NCI-H748 treated with DMSO at 0.1 percent for 48 hours (cell line): ENCODE measurements around the gene TENM4.
"Not testable (repeated sequence)": the region's sequence is repeated elsewhere in the genome, so short reads cannot be mapped to it uniquely, and the experiment has no call there.

Experiments used
- DNase-seq: peaks from one replicate; lab custom pipeline; 2025; lab: John Stamatoyannopoulos, UW

TENM4 gene

DNA sequence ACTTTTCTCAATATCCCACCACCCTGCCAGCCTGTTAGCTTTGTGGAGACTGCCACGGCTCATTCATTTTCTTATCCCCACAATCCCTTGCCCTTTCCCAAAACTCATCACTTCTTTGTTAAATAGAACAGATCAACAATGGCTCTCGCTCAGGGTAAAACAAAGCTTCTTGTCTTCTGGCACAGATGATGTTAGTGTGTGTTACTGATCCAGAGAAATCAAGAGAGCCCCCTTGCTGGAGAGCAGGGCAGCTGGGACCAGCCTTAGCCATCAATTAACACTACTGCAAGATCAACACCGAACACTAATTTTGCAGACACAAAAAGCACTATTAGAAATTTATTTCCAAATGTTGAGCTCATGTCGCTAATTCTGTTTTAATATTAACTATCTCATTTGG is 420.9 kb downstream of the TENM4 start:
- DNase-seq: no peak

DNA sequence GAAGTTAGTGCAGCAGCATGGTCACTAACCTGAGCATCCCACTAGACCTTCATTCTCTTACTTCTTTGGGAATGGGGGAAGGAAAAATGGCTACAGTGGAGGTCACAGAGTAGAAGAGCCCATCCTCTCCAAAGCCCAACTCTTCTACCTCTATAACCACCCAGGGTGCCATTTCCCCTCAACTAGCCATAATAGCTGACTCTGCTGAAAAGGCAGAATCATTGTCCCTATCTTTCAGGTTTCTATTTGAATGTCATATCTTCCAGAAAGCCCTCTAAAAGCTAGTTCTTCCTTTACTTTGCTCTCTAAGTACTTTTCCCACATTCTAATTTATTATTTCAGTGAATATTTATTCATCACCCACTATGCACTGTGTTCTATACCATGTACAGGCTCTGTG is 421.6 kb downstream of the TENM4 start:
- no peak for DNase-seq

DNA sequence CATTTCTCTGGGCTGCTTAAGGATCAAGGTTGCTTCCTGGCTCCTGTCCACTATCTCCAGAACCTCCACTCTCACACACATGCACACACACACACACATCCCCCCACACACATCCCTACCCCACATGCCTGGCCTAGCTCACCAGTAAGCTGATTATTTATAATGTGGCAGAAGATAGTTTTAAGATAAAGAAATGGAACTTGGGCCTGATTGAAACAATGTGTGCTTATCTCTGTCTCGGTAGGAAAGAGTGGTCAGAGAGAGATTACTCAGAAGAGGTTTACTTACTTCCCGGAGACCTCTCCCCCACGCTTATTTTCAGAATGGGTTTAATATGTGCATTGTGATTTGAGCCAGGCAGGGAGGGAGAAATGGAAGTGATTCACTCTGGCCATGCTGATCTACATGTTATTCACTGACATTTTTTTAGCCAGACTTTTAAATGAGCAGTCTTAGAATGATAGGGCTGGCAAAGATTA is 422.4 kb downstream of the TENM4 start:
- DNase-seq: no peak

DNA sequence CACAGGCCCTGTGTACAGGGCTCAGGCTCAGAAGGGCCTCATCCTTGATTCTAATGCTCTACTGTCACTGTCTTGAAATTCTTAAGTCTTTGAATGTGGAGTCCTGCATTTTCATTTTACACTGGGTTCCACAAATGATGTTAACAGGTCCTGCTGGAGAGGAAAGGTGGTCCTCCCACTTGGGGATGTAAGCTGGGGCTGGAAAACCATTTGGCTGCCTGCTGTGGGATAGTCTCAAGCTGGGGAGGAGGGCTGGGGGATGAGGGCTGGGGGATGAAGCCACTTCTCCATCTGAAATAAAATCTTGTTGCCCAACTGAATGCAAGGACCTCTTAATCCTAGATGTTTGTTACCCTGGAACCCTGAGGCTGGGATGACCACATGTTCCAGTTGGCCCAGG is 423.0 kb downstream of the TENM4 start:
- DNase-seq: no peak

DNA sequence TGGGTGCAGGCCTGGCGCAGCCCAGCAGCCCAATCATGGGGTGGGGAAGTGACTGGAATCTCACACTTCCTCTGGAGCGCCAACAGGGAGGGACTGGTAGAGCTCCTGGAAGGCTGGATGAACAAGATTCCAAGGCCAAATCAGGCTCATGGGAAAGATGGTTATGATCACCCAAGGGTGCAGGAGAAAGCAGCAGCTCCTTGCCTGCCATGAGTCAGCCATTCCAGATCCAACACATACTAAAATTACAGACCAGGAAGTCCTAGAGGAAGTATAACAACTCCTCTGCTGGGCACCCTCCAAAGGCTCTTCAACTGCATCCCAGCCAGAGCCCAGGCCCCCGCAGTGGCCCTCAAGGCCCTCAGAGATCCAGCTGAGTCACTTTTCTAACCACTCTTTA is 427.3 kb downstream of the TENM4 start:
- DNase-seq: no peak

DNA sequence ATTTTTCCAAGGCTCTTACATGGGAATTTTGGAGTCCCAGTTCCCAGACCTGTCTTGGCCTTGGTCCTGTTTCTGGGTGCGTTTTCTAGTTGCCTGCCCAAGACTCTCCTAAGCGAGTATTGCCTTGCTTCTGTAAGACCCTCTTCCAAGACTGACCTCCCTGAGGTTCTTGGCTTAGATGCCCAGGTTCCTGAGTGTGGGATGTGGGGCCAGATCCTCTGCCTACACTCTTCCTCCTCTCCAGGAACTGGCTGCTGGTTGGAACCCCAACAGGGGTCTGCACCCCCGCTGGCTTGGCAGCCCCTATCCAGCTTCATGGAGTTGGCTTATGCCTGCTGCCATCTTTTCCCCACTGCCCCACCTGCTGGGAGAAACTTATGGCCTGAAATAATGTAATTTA is 429.5 kb downstream of the TENM4 start:
- DNase-seq: no peak

DNA sequence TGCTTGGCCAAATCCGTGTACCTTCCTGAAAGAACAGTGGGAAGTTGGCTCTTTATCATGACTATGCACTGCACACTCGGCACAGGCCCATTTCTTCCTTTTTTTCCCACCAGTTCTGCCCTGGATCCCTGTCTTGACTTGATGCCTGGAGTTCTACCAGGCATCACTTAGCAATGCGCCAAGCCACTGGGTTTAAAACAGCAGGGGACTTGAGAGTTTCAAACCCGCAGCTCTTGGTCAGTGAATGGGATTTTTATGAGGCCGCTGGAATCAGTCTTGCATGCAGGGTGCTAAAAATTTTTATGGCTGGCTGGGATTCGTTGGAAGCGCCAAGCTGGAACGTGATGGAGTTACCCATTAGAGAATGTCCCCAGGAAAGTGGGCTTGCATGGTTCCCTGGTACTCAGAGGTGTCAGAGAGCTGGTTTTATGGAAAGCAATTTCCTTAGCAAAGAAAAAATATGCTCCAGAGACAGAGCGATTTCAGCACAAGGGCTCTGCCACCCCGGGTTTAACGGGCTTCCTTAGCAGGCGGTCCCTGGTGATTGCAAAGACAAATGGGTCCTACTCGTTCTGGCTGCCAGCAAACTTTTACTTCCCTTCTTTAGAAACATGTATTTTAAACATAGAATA is 432.9 kb downstream of the TENM4 start:
- DNase-seq: no peak

DNA sequence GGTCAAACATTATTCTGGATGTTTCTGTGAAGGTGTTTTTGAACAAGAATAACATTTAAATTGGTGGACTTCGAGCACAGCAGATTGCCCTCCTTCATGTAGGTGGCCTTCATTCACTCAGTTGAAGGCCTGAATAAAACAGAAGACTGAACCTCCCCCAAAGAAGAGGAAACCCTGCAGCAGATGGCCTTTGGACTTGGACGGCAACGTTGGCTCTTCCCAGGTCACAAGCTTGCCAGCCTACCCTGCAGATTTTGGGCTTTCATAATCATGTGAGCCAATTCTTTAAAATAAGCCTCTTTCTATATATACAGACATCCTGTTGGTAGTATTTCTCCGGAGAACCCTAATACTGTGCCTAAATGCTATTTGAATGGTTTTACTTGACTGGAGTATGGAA is 434.0 kb downstream of the TENM4 start:
- no peak for DNase-seq

DNA sequence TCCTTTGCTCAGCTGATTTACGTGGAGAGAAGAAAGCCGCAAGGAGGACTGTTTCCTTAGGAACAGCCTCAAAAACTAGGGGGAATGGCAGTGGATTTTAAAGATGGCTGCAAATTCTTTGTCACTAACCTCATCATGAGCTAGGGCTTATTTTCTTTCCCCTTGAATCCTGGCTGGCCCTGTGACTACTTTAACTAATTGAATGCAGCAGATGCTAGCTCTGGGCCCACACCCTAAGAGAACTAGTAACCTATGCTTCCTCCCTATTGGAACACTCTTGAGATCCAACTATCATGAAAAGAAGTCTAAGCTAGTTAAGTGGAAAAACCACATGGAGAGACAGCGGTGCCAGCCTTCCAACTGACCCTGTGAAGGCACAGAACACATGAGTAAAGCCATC is 444.8 kb downstream of the TENM4 start:
- no peak for DNase-seq

DNA sequence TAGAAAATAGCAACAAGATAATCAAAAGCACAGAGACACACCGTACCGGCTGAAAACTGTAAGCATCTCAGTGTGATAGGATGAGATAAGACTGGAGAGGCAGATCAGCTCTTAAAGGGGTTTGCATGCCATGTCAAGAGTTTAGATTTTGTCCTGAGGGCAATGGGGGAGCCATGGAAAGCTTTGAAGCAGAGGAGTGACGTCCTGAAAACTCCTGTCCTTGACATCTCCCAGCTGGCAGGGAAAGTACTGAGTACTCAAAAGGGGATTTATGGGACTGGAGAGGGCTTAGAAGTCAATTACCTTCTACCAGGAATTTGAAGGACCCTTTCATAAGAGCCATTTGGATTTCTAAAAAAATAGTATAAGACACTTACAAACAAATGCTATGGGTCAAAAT is 445.7 kb downstream of the TENM4 start:
- DNase-seq: no peak

DNA sequence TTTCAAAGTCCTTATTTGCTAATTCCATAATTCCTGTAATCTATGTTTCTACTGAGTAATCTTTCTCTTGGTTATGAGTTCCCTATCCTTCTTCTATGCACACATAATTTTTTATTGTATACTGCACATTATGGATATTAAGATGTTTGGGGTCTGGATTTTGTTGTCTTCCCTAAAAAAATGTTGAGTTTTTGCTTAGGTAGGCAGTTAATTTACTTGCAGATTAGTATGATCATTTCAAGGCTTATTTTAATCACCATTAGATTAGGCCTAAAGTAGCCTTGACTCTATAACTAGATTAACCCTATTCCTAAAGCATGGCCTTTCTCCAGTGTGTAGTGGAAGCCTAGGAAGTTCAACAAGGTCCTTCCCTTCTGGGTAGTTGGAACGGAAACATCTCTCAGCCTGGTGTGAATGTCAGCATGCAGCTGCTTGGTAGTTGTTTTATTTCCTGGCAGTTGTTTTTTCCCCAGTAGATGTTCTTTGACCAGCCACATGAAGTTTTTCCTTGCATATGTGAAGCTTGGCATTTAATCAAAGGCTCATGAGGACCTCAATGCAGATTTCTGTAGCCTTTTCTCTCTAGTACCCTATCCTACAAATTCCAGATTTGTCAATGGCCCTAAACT is 446.9 kb downstream of the TENM4 start:
- no peak for DNase-seq

DNA sequence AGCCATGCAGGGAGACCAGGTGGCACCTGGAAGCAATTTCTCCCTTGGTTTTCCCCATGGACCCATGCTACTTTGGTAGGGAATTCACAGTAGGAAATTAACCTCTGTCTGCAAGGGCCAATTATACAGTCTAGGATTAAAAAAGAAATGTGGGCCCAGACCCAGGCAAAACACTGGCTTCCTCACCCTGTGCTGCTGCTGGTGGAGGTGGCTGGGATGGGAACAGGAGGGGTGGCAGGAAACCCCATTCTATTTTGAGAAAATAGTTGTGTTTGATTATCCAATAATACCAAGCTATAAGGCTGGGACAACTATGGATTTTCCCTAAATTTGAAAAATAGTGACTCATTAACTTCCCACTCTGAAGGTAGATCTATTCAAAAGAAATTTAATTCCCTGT is 449.1 kb downstream of the TENM4 start:
- no peak for DNase-seq

DNA sequence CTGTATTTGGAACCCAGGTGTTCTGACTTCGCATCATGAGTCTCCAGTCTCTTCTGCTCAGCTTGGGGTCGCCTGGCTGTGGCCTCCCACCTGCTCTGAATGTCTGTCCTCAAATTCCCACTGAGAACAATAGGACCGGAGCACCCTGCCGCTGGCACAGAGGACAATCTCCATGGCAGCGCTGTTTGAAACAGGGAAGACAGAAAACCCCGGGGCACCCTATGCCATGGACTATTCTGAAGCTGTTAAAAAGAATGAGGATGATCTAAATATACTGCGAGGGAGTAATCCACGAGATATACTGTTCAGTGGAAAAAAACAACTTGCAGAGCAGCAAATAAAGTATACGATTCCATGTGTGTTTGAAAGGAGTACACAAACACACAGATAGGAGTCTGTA is 450.6 kb downstream of the TENM4 start:
- no peak for DNase-seq

DNA sequence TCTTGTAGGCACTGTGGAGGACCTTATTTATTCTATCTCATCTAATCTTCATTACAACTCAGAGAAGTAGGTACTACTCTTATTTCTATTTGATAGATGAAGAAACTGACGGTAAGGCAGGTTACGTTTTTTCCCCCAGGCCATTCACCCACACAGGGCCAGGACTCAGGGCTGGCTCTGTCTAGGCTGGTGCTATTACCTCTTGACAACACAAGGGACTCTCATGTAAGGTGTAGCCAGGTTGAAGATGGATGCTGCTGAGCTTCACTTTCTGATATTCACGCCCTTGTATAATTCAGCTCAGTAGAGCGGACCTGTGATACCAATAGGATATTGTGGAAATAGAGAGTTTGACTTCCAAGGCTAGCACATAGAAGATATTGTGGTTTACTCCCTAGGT is 453.1 kb downstream of the TENM4 start:
- no peak for DNase-seq

DNA sequence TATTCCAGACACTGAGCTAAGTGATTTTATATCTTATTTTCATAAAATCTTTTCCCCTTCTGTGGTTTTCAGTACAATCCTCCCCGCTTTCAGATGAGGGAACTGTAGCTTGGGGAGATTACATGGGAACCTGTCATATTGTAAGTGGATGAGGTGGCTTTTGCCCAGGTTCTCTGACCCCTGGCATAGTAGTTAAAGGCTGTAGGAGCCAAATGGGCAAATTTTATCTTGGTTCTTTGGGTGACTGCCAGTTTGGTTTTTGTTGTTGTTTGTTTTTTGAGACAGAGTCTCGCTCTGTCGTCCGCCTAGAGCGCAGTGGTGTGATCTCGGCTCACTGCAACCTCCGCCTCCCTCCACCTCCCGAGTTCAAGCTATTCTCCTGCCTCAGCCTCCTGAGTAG is 454.5 kb downstream of the TENM4 start:
- DNase-seq: no peak

DNA sequence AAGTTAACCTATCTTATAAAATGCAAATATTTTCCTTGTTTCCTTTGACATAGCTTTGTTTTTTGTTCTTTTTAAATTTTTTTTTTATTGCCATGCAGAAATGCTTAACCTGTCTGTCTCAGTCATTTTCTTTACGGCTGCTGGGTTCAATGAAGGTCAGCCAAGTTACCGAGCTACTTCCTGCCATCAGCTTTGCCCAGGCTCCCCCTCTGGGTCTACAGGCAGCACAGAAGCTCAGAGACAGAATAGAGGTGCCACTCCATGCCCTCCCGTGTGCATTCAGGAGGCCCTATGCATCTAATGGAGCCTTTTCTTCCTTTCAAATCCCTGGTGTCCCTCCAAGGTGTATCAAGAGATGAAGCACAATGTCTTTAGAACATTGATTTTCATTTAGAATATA is 455.2 kb downstream of the TENM4 start:
- no peak for DNase-seq

DNA sequence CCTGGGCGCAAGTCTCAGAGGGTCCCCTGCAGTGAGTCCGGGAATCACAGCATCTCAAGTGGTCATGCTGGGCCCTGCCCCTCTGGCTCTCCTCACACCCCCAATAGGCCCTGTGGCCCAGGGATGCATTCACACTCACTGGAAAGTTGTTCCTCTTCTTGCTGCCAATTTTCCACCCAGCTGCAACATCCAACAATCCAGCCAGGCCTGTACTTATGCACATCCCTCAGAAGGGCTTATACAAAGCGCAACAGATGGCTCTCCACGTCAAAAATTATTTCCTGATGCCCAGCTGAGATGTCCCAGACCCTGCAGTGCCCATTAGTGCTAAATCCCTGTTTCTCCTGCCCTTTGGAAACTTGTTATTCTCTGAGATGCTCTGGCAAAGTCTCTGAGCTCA is 458.4 kb downstream of the TENM4 start:
- DNase-seq: no peak

DNA sequence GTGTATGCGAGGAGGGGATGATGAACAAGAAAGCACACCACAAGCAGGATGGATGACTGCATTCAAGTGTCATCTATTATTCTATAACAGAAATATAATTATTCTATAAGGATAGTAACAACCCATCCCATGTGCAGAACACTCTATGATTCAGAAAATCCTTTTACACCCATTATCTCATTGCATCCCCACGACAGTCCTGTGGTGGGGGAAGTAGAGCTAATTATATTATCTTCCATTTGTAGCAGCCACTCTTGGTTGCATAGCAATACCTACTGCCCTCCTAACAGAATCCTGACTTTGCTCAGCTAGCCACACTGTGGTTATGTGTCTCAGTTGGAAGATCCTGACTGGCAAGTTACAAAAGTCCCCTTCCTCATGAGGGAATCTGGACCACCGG is 459.7 kb downstream of the TENM4 start:
- DNase-seq: no peak

DNA sequence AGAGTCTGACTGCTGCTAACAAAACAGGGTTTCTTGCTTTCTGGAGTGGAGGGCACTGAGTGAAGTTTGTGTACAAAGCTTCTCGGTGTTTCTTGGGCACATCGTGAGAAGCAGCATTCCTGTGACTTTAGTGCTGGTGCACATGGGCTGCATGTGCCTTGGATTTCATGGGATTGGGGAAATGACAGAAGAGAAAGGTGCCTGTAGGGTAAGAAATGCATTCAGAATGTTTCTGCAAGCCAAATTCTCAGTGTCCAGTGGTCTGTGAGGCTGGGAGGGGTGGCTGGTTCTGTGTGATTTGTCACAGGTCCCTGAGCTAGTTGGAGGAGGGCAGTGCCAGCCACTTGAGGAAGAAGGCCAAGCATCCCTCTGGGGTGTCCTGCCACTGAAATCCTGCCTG is 462.0 kb downstream of the TENM4 start:
- DNase-seq: no peak

DNA sequence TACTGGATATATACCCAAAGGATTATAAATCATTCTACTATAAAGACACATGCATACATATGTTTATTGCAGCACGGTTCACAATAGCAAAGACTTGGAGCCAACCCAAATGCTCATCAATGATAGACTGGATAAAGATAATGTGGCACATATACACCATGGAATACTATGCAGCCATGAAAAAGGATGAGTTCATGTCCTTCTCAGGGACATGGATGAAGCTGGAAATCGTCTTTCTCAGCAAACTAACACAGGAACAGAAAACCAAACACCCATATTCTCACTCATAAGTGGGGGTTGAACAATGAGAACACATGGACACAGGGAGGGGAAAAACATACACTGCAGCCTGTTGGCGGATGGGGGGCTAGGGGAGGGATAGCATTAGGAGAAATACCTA is 463.0 kb downstream of the TENM4 start:
- DNase-seq: not testable (repeated sequence)

DNA sequence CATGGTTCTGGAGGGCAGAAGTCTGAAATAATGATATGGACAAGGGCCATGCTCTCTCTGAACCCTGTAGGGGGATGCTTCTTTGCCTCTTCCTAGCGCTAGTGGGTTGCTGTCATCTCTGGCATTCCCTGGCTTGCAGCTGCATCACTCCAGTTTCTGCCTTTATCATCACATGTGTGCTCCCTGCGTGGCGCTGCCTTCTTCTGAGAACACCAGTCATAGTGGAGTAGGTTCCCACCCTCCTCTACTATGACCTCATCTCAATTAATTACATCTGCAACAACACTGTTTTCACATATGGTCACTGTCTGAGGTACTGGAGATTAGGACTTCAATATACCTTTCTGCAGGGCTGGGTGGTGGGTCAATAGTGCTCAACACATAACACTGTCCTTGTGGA is 463.8 kb downstream of the TENM4 start:
- DNase-seq: no peak

DNA sequence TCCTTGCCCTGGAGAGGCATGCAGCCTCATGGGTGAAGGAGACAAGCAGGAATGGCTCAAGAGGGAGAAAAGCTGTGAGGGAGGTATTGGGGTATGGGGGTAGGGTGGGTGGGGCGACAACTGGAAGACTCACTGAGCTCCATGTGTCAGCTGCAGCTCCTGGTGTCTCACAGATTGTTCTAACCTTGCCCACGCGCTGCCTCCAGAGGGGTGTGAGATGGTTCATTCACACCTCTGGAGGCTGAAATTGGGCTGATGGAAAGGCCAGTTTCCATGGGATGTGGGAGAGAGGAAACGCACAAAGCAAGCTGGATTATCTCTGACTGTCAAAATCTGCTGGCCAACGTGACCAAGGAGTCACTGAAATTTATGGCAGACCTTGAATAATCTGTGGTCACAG is 465.7 kb downstream of the TENM4 start:
- DNase-seq: no peak

DNA sequence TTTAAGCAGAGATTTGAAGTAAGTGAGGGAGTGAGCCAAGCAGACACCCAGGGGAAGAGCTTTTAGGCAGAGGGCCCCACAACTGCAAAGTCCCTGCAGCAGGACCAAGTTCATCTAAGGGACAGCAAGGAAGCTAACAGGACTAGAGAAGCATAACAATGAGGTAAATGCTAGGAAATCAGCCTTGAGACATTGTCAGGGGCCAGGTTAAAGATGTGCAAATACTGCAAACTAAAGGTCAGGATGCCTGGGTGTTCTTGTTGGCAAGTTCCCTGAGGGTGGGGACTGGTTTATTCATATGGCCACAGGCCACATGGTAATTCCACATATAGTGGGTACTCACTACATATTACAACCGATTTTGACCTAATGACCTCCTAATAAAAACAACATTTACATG is 467.0 kb downstream of the TENM4 start:
- DNase-seq: no peak

DNA sequence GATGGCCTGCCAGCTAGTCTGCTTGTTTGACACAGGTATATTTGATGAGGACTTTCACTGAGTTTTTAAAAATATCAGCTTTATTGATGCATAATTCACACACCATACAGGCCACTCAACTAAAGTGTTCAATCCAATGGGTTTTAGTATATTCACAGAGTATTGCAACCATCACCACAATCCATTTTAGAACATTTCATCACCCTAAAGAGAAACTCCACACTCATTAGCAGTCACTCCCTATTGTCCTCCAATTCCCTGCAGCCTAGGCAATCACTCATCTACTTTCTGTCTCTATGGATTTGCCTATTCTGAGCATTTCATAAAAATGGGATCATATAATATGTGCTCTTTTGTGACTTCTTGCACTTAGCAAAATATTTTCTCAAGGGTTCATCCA is 468.2 kb downstream of the TENM4 start:
- DNase-seq: no peak
